ENCODE measurements around the gene DNAJC30.

The DNAJC30 gene

DNA sequence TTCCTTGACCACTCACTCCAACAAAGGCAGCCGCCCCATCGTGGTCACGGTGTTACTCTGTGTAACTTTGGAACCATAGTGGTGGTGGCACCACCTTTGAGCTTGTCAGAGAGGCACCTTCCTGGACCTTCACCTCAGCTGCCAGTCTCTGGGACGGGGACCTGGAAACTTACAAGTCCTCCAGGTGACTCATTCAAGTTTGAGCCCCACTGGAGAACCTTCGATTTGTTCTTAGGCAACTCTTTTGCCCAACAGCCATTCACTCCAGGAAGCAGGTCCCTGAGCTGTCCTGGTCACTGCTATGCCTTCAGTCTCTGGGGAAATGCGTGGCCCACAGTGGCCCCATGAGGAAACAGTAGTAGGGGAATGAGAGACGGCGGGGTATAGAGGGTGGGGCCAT, 19.0 kb upstream of the DNAJC30 start:
- Histone ChIP-seq H2AFZ (no peak overlapping the region), H3K4me1 (no peaks in the 10 kb centered on the region), H3K9me3 (ENCODE audit: control insufficient read depth, low read length) (no peaks in the 10 kb centered on the region), H3K27me3 (ENCODE audit: control insufficient read depth, insufficient read depth, low read length) (no peaks in the 10 kb centered on the region), H3K4me2 (ENCODE audit: low read length) (no peak overlapping the region), H3K79me2 (no peaks in the 10 kb centered on the region), H3K9ac (no peak overlapping the region), H3K4me3 (ENCODE audit: low read depth, low read length) (no peak overlapping the region), H3K36me3 (ENCODE audit: control insufficient read depth, insufficient read depth, low read length) (no peaks in the 10 kb centered on the region), H3K27ac (no peak overlapping the region)
- TF ChIP-seq, protein P1, sequence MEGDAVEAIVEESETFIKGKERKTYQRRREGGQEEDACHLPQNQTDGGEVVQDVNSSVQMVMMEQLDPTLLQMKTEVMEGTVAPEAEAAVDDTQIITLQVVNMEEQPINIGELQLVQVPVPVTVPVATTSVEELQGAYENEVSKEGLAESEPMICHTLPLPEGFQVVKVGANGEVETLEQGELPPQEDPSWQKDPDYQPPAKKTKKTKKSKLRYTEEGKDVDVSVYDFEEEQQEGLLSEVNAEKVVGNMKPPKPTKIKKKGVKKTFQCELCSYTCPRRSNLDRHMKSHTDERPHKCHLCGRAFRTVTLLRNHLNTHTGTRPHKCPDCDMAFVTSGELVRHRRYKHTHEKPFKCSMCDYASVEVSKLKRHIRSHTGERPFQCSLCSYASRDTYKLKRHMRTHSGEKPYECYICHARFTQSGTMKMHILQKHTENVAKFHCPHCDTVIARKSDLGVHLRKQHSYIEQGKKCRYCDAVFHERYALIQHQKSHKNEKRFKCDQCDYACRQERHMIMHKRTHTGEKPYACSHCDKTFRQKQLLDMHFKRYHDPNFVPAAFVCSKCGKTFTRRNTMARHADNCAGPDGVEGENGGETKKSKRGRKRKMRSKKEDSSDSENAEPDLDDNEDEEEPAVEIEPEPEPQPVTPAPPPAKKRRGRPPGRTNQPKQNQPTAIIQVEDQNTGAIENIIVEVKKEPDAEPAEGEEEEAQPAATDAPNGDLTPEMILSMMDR (IDR thresholded peaks at IDR 0.05), result no peak

DNA sequence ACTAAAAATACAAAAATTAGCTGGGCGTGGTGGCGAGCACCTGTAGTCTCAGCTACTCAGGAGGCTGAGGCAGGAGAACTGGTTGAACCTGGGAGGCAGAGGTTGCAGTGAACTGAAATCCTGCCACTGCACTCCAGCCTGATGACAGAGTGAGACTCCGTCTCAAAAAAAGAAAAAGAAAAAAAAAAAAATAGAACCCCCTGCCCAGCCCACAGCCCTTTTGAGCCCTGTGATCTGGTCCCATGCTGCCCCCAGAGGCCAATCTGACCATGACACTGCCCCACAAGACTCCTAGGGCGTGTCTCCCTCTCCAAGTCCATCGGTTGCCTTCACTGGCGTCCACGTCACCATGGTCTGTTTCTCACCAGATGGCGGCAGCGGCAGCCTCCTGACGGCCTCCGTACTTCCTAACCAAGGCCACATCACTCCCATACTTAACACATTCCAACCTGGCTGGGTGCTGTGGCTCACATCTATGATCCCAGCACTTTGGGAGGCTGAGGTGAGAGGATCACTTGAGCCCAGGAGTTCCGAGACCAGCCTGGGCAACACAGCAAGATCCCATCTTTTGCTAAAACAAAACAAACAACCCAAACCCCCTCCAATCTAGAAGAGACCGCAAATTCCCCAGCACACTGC, 18.2 kb upstream of the DNAJC30 start:
- Histone ChIP-seq H3K27ac (no peak overlapping the region), H3K36me3 (ENCODE audit: control insufficient read depth, insufficient read depth, low read length) (no peaks in the 10 kb centered on the region)
- TF ChIP-seq, protein P1 (IDR thresholded peaks at IDR 0.05), result peak; percentile 54

DNA sequence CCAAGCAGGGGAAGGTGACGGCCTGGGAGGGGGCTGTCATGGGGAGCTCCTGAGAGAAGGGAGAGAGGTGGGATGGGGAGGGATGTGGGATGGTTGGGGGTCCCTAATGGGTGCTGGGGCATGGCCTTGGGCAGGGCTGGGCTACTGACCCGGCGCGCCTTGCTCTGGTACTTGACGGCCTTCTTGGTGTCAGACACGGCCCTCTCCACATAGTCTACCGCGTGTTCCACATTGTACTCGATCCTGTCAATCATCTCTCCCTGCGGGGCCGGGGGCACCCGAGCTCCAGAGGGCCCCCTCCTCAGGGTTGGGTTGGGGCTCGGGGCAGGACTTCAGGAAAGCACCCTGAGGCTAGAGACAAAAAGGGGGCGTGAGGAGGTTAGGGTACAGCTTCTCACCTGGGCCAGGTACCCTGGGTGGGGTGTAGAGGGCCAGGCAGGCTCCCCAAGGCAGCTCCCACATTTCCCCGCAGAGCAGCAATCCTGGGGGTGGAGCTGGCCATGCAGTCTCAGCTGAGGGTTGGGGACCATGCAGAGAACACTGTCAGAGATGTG, 17.4 kb upstream of the DNAJC30 start:
- no peak overlapping the region for H3K9ac ChIP-seq
- no peak overlapping the region for H3K4me2 ChIP-seq (ENCODE audit: low read length)
- no peaks in the 10 kb centered on the region for H3K9me3 ChIP-seq (ENCODE audit: control insufficient read depth, low read length)
- H3K27me3 ChIP-seq (ENCODE audit: control insufficient read depth, insufficient read depth, low read length), result no peaks in the 10 kb centered on the region
- no peak overlapping the region for H3K4me3 ChIP-seq (ENCODE audit: low read depth, low read length)
- no peaks in the 10 kb centered on the region for H3K79me2 ChIP-seq
- no peaks in the 10 kb centered on the region for H3K36me3 ChIP-seq (ENCODE audit: control insufficient read depth, insufficient read depth, low read length)
- no peak overlapping the region for H2AFZ ChIP-seq
- H3K27ac ChIP-seq, result no peak overlapping the region
- TF ChIP-seq, protein P1 (IDR thresholded peaks at IDR 0.05), result no peak
- no peaks in the 10 kb centered on the region for H3K4me1 ChIP-seq

More for the DNA sequence above, 18.2 kb upstream of the DNAJC30 start:
- H3K4me1 ChIP-seq, result no peaks in the 10 kb centered on the region
- no peaks in the 10 kb centered on the region for H3K79me2 ChIP-seq
- no peak overlapping the region for H3K4me3 ChIP-seq (ENCODE audit: low read depth, low read length)
- no peak overlapping the region for H3K4me2 ChIP-seq (ENCODE audit: low read length)
- H2AFZ ChIP-seq, result no peak overlapping the region
- no peaks in the 10 kb centered on the region for H3K27me3 ChIP-seq (ENCODE audit: control insufficient read depth, insufficient read depth, low read length)
- H3K9ac ChIP-seq, result no peak overlapping the region
- no peaks in the 10 kb centered on the region for H3K9me3 ChIP-seq (ENCODE audit: control insufficient read depth, low read length)

DNA sequence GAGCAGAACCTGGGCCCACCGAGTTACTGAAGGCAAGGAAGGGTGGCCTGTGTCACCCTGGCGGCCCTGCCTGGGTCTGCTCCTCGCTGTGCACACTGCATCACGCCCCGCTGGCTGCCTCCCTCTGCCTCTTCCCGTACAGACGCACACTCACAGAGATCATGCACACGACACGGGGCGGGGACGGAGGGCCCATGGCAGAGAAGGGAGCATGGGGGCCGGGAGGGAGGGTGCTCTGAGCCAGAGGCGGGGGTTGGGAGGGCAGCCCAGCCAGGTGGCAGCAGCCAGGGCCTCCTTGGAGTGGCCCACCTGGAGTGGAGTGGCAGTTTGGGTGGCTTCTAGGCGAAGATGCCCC, 16.8 kb upstream of the DNAJC30 start:
- Histone ChIP-seq H3K4me1 (no peaks in the 10 kb centered on the region), H3K4me2 (ENCODE audit: low read length) (no peak overlapping the region), H3K79me2 (no peaks in the 10 kb centered on the region), H3K27ac (no peak overlapping the region), H3K27me3 (ENCODE audit: control insufficient read depth, insufficient read depth, low read length) (no peaks in the 10 kb centered on the region), H3K4me3 (ENCODE audit: low read depth, low read length) (no peak overlapping the region), H2AFZ (no peak overlapping the region), H3K9me3 (ENCODE audit: control insufficient read depth, low read length) (no peaks in the 10 kb centered on the region), H3K36me3 (ENCODE audit: control insufficient read depth, insufficient read depth, low read length) (no peaks in the 10 kb centered on the region), H3K9ac (no peak overlapping the region)
- TF ChIP-seq, protein P1 (IDR thresholded peaks at IDR 0.05), result no peak
